ENCODE data around the gene COPS9.

The COPS9 gene

DNA sequence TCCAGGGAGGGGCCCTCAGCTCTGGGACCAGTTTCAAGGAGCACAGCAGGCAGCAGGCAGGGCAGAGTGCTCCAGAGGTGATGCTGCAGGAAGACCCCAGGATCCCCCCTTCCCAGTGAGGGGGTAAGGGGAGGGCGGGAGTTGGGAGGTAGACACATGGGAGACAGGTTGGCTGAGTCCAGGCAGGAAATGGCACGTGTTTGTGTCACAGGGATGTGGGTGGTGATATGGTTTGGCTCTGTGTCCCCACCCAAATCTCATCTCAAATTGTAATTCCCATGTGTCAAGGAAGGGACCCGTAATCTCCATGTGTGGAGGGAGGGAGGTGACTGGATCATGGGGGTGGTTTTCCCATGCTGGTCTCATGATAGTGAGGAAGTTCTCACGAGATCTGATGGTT is 29.6 kb upstream of the COPS9 start:
- DNase-seq, result no peak

DNA sequence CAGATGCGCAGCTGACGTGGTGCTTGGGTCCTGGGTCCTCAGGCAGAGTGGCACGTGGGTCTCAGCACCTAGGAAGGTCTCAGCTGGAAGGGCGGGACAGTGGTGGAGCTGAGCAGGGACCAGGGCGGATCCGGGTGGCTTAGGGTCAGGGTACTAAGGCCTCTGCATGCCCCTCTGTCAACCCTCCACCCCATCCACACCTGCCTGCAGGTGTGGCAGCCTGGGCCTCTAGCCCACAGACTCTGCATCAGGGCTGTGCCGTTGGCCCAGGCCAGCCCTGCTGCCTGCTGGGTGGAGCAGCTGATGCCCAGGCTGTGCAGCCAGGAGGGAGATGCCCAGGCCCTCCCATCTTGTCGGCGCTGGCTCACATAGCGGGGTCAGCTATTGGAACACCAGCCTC is 28.9 kb upstream of the COPS9 start:
- DNase-seq, result no peak

DNA sequence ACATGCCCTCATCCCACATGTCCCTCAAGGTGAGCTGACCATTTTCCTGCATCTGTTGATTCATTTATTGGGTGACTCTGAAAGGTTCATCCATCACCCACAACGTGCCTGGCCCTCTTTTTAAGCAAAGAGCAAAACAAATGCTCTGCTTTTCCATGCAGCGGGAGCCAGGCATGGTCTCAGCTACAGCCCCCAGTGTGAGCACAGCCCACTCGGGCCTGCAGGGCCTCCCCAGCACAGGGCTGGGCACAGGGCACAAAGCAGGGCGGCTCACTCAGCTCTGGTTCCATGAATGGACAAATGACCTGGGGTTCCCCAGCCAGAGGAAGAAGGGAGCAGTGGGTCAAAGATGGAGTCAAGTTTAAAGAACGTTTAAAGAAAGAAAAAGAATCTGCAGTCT is 28.5 kb upstream of the COPS9 start:
- DNase-seq, result no peak

DNA sequence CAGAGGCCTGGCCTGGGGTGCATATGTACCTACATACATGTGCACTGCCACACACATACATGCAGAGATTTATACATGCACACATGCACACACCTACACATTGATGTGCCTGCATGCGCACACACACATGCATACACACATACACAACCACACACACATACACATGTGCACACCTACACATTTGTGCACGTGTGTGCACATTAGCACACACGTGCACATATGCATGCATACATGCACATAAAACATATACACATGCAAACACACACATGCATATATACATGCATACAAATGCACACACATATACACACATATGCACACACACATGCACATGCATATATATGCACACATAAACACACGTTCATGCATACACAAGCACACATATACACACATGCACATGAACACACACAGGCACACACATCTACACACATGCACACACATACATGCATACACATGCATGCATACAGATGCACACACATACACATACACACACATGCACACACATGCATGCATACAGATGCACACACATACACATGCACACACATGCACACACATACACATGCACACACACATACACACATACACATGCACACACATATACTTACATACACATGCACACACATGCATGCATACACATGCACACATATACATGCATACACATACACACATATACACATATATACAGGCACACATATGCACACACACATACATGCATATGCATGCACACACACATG is 27.9 kb upstream of the COPS9 start:
- no peak for DNase-seq

DNA sequence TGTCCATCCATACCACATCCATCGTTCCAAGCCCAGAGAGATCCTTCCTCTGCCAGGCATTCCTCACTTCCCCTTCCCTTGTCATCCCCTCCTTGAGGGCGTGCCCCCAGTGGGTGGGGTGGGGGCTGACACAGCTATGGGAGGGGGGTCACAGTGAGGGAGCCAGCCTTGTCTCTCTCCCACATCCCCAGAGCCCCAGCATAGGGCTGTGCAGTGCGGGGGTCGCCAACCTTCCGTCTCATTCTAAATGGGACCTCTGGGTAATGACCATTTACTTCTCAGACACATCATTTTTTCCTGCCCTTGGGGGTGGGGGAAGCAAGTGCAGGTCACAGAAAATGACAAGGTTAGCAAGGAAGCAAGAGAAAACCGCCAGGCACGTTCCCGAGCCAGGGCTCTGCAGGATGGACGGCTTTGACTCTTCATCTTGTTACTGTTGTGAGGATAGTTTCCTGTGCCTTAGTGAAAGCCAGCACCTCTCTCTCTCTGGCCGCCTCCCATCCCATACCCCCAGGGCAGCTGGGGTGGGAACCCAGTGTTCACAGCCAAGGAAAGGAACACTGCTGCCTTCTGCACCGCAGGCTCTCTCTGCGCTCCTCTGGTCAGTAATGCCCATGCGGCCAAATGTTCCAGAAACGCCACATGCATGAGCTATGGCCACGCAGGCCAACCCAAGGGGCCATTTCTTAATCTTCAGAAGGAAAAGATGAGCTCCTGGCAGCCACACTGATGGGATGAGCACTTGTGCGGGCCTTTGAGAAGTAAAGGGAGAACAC is 27.0 kb upstream of the COPS9 start:
- DNase-seq, result no peak

DNA sequence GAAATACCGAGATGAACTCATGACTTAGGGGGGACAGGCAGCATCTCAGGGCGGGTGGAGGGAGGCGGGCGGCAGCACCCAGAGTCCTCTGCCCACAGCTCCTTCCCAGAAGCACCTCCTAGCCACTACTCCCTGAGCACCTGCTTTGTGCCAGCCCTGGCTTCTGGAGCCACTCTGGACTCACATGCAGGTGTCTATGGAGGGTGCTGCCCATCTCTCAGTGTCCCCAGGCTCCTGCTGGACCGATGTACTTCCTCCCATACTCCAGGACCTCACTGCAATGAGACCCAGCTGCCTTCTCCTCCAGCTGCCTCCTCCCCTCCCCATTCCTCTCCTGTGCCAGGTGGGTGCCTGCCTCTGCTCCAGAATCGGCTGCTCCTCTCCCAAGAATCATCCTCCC is 26.4 kb upstream of the COPS9 start:
- DNase-seq, result no peak

DNA sequence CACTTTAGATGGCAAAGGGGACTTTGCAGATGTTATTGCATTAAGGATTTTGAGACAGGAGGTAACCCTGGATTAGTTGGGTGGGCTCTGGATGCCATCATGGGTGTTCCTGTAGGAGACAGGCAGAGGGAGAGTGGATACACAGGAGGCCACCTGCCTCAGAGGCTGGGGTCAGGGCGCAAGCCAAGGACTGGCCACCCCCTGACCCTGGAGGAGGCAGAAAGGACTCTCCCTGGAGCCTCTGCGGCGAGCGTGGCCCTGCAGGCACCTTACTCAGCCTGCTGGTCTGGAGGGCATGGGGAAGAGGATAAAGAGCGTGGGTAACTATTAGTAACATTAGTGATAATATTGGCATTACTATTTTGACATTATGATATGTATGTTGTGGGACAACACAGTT is 25.9 kb upstream of the COPS9 start:
- no peak for DNase-seq

DNA sequence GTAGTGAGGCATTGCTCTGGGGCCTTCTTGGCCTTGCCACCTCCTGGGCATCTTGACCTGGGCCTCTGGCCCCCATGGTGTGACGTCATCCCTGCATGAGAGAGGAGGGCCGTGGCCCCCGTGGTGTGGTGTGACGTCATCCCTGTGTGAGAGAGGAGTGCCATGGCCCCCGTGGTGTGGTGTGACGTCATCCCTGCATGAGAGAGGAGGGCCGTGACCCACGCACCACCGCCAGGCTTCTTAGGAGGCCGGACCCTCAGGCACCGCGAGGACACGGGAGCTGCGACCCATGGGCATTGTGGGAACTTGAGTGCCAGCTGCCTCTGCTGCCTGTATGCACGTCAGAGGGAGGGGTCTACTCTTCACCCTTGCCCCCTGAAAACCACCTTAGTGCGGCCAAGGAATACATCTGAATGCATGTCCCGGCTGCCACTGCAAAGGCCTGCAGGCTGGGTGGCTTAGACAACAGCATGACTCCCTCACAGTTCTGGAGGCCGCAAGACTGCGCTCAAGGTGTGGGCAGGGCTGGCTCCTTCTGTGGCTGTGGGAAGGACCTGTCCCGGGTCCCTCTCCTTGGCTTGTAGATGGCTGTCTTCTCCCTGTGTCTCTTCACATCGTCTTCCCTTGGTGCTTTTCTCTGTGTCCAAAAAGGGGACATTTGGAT is 25.1 kb upstream of the COPS9 start:
- no peak for DNase-seq

DNA sequence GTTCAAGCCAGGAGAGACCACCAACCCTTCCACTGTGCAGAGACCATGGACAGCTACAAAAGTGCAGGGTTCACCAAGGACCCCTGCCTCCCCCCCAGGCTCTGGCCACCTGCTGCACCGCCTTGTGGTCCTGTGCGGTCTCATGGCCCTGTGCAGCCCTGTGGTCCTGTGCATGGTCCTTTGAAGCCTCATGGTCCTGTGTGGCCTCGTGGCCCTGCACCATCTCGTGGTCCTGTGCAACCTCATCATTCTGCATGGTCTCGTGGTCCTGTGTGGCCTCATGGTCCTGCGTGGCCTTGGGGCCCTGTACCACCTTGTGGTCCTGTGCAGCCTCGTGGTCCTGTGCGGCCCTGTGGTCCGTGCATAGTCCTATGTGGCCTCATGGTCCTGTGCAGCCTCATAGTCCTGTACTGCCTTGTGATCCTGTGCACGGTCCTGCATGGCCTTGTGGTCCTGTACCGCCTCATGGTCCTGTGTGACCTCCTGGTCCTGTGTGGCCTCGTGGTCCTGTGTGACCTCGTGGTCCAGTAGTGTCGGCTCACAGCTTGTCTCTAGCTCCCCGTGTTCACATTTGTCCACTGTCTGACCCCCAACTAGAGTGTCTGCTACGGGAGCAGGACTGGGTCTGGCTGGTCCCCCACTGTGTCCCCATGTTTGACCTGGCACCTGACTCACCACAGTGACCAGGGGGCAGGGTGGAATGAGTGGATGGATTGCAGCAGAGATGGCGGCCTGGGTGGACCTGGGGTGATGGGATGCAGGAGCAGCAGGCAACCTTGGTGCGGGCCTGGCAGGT is 24.4 kb upstream of the COPS9 start:
- no peak for DNase-seq

DNA sequence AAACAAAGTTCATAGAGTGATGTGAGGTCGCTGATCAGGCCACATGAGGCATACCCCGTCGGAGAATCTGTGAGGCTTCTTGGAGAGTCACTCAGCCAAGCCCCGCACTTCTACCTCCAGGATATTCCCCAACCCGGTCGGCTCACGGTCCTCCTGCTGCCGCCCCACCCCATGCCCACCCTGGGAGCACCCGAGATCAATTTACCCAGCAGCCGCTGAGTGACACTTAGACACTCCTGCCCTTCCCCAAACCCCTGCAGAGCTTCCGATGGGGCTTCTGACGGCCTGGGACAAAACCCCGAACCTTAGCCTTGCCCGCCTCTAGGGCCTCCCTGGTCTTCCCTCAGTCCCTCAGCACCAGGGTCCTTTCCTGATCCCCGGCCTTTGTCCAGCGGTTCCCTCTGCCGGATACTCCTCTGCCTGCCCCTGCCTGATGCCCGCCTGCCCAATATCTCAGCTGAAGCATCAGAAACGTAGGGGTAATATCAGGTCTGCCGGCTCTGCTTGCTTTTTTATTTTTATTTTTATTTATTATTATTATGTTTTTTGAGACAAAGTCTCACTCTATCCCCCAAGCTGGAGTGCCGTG is 23.2 kb upstream of the COPS9 start:
- no peak for DNase-seq

DNA sequence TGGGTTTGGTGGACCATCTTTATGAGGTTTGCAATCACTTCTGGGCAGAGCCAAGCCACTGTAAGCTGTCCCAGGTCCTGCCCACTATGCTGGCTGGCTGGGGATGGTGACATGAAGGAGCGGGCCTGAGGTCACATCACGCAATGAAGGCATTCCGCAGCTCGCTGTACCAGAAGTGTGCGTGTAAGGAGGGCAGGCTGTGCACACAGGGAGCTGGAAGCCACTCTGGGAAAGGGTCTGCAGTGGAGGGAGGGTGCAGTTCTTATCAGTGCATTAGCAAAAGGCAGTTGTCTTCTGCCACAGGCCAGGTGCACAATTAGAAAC is 21.0 kb upstream of the COPS9 start:
- no peak for DNase-seq

DNA sequence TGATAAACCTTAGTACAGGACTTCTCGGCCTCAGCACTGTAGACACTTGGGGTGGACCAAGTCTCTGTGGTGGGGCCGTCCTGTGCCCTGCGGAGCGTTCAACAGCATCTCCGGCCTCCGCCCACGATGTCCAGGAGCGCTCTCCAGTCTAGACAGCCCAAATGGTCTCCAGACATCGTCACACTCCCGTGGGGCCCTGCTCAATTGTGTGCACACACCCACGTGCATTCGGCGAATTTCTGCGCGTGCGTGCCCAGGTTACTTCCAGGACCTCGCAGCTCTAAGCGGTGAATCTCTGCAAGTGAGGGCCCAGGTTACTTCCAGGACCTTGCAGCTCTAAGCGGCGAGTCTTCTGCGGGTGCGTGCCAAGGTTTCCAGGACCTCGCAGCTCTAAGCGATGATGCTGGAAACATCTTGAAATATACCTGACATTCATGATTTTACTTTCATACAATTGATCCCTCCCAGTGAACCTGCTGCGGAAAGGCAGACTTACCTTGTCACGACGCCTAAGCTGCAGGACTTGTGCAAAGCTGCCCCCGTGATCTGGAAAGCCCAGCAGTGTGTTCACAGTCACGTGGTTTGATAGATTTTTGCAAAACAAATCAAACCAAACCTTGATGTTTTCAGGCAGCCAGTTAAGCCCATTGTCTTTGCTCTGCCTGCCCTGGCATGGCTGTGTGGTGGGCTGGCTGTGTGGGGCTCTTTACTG is 20.5 kb upstream of the COPS9 start:
- DNase-seq, result no peak

DNA sequence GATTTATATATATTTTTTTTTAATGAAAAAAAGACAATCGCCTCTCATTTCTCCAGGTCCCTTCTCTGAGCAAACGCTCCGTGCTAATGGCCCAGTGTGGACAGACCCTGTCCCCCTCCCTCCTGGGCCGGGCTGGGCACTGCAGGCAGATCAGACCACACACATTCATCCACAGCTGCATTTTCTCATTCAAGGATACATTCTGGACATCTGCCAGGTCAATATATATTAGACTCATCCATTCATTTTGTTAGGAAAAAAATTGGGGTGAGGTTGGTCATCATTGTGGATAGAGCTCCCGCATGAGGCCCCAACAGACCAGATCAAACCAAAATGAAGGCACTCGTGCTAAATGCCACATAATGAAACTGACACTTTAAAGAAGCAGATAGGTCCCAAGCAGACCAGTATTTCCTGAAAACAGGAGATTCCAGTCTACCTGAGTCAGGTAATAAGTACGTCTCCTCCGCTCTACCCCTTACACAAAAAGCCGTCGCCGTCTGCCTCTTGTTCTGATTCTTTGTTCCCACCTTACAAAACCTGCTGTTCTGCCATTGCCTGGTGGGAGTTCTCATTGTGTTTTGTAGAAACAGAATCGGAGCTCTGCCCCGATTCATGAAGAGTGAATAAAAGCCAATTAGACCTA is 19.8 kb upstream of the COPS9 start:
- DNase-seq, result no peak

DNA sequence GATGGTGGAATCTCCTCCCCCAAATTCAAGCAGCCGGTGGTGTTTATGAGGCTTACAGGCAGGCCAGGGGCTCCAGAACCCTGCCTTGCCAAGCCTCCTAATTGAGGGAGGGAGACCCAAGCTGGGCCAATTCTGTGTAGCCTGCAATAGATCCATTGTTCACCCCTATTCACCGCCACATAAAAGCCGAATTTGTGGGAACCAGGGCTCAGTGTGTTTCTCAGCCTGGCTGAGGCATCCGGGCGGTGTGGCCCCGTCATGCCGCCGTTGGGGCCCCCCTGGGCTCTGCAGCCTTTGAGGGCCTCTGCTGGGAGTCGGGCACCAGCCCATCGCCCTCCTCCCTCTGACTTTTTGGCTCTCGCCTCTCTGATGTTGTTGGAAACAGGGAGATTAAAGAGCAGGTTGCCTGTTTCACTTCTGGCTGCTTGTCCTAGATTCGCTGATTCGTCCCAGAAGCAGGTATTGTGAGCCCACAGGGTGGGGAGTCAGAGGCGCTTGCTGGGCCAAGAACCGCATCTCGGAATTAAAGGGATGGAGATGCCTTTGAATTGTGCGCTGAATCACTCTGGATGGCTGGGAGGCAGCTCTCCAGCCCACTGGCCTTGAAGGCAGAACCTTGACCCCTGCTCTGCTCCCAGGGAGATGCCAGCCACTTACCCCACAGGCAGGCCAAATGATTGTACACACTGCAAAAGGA is 19.1 kb upstream of the COPS9 start:
- no peak for DNase-seq

DNA sequence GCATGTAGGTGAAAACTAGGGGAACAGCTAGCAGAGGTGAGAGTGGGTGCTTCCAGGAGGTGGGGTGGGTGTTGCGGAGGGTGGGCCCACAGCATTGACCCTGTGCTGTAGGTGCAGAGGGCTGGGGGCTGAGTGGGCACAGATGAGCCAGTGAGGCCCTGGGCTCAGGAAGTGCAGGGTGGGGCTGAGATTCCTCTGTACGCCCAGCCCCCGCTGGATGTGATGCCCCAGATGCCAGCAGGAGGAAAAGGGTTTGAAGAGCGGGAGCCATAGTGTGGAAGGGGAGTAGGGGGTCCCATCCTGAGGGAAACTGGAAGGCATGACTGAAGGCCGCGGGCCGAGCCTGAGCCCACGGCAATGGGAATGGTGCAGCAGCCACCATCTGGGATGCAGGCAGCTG is 18.5 kb upstream of the COPS9 start:
- DNase-seq, result no peak

DNA sequence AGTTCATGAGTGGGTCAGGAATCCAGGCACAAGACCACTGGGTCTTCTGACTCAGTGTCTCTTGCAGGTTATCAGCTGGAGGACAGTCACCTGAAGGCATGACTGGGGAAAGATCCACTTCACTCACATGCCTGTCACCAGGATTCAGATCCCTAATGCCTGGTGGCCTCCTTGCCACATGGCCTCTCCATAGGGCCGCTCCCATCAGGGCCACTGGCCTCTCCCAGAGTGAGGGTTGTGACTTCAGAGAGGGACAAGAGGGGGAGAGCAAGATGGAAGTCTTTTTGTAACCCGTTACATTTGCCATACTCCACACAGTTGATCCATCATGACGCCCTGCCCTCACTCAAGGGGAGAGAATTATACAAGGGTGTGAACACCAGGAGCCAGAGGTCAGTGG is 17.3 kb upstream of the COPS9 start:
- DNase-seq, result no peak

DNA sequence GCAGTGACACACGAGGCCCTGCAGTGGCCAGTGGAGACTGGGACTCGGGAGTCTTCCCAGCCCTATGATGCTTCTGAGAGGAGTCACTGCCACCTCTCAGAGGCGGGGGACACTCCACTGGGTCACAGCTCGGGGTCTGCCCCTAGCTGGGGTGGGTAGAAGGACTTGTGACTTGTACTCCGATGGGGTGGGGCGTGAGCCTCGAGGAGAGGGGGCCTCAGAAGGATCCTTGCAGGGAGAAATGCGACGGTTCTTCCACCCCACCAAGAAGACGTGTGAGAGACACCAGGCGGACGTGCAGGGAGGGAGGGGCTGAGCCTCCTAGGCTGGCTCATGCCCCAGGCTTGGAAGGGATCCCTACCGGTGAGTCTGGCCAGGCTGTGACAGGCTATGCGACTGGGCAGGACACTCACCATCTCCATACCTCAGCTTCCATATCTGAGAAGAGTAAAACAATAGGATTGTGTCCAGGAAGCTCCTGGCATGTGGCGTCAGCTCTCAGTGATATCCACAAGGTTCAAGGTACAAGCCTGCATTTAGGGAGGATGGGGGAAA is 15.4 kb upstream of the COPS9 start:
- no peak for DNase-seq

DNA sequence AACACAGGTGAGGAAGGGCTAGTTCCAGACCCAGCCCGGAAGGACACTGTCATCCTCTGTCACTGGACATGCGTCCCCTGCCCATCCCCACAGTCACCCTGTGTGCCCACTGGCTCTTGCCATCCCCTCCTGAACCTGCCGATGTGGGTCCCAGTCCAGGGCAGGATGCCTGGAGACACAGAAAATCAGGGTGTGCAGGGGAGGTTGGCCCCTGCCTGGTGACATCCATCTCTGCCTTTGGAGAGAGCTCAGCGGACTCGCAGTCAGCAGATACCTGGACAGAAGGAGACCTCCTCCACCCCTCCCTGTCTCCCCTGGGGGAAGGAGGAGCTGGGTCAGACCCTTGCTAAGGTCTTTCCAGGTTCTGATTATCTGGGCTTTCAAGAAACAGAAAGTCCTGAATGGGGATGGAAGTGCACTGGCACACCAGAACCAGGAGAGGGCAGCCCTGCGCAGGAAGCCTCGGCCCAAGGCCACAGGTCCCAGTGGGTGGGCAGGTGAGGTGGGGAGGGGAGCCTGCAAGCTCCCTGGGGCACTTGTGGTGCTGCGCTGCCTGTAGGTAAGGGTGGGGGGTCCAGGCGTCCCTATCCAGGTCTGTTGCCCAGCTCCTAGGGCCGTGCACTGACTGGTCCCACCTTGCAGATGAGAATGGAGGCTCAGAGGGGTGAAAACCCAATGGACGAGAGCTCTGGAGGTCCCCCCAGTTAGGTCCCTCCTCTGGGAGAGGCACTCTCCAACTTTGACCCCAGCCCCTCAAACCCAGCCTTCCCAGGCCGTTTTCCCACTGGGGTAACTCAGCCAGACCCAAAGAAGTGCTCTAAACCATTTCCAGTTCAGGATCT is 14.1 kb upstream of the COPS9 start:
- DNase-seq, result no peak

DNA sequence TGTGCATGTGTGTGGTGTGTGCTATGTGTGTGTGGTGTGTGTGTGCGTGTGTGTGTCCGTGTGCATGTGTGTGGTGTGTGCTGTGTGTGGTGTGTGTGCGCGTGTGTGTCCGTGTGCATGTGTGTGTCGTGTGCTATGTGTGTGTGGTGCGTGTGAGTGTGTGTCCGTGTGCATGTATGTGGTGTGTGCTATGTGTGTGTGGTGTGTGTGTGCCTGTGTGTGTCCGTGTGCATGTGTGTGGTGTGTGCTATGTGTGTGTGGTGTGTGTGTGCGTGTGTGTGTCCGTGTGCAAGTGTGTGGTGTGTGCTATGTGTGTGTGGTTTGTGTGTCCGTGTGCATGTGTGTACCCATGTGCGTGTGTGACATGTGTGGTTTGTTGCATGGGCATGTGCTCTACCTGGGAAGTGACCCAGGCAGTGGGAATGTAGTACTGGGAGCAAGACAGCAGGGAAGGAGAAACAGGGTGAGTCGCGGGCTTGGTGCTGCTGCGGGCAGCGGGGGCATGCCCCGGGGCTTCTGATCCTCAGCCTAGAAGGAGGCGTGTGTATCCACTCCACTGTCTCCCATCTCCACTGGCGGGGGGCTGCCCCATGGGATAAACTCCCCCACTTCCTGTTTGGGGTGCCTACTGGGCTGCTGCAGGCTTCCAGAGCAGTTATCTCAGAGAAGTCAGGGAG is 11.9 kb upstream of the COPS9 start:
- DNase-seq, result no peak
